Measurements from ENCODE around the gene FERMT3.

DNA sequence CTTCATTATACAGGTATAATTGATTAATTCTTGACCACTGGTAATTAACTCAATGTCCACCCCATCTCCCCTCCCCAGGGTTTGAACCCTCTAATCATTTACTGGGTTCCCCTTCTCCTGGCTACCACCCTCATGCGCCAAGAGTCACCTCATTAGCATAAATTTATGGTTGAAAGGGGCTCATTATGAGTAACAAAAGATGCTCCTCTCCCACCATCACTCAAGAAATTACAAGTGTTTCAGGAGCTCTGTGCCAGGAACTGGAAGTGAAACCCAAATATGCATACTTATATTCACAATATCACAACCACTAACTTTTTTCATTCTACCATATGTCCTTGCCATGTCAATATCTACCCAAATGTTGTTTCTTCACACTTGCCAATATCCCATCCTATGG lies 28.3 kb upstream of the FERMT3 start:
- TF ChIP-seq, protein P1, sequence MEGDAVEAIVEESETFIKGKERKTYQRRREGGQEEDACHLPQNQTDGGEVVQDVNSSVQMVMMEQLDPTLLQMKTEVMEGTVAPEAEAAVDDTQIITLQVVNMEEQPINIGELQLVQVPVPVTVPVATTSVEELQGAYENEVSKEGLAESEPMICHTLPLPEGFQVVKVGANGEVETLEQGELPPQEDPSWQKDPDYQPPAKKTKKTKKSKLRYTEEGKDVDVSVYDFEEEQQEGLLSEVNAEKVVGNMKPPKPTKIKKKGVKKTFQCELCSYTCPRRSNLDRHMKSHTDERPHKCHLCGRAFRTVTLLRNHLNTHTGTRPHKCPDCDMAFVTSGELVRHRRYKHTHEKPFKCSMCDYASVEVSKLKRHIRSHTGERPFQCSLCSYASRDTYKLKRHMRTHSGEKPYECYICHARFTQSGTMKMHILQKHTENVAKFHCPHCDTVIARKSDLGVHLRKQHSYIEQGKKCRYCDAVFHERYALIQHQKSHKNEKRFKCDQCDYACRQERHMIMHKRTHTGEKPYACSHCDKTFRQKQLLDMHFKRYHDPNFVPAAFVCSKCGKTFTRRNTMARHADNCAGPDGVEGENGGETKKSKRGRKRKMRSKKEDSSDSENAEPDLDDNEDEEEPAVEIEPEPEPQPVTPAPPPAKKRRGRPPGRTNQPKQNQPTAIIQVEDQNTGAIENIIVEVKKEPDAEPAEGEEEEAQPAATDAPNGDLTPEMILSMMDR (IDR thresholded peaks at IDR 0.05) = no peak
- TF ChIP-seq EP300 (IDR thresholded peaks at IDR 0.05) = no peak
- TF ChIP-seq POLR2AphosphoS5 (IDR thresholded peaks at IDR 0.05) = no peak
- no peak for TF ChIP-seq POLR2A (IDR thresholded peaks at IDR 0.05)
